Gastroesophageal sphincter (tissue), 4 donors: ENCODE measurements around the gene HIF1A. TPM values are rescaled to one million over a fixed set of nuclear protein-coding genes. Genes with fewer than 3 reads are reported as not detected.

Experiments used
- ATAC-seq: fragments of 150-250 bp; one replicate; pipeline ENCODE4 v1.9.1; 2016; ENCODE audit warnings: mild to moderate bottlenecking, moderate library complexity
- H3K27ac ChIP-seq, 4 donors: fragments of 200-600 bp; sonication (generic) in 3 of 4; 1 replicate in 3 of 4; 2 replicates in 1 of 4; pipeline ENCODE4 v1.5.1; 2016 to 2019
- H3K27me3 ChIP-seq: fragments of 200-600 bp; sonication (generic); one replicate; pipeline ENCODE4 v1.5.1; 2019
- H3K36me3 ChIP-seq, 2 donors: fragments of 200-600 bp; sonication (generic); one replicate each; pipeline ENCODE4 v1.5.1; 2019; ENCODE audit warnings: control low read depth in 1 of 2
- H3K4me1 ChIP-seq, 3 donors: fragments of 200-600 bp; sonication (generic); 1 replicate in 2 of 3; 2 replicates in 1 of 3; pipeline ENCODE4 v1.5.1; 2016 to 2019; ENCODE audit warnings: control low read depth in 2 of 3
- H3K4me3 ChIP-seq, 2 donors: fragments of 200-600 bp; sonication (generic); one replicate each; pipeline ENCODE4 v1.5.1; 2019; ENCODE audit warnings: mild to moderate bottlenecking in 1 of 2, moderate library complexity in 1 of 2
- H3K9me3 ChIP-seq, 3 donors: fragments of 200-600 bp; sonication (generic); one replicate each; pipeline ENCODE4 v1.5.1; 2017 to 2019; ENCODE audit warnings: control low read depth in 2 of 3
- EP300 ChIP-seq: sonication (generic); formaldehyde crosslinking; IDR thresholded peaks from one replicate; pipeline ENCODE4 v1.6.1; 2017; ENCODE audit warnings: antibody characterized with exemption, mild to moderate bottlenecking
- POLR2A ChIP-seq, 2 donors: fragments of 450-650 bp; IDR thresholded peaks; one replicate each; pipeline ENCODE4 v1.6.1; 2017; ENCODE audit warnings: antibody characterized with exemption in 2 of 2, mild to moderate bottlenecking in 2 of 2, moderate library complexity in 1 of 2
- POLR2AphosphoS5 ChIP-seq: sonication (generic); formaldehyde crosslinking; IDR thresholded peaks from one replicate; pipeline ENCODE4 v1.6.1; 2017; ENCODE audit warnings: antibody characterized with exemption
- WGBS, 2 donors: methylation state at CpG; one replicate each; pipeline ENCODE4 v1.1.5; 2018; ENCODE audit warnings: low coverage in 1 of 2; 5-methylcytosine and 5-hydroxymethylcytosine counted together
- total RNA-seq, 4 donors: library from RNA; depleted of rRNA; stranded (reverse); fragments of >200 nt; gene quantifications; one replicate each; pipeline ENCODE4 v1.1.0, GENCODE V29; 2016
- TF ChIP-seq, protein P1 (sequence below), 4 experiments: fragments of 200-600 bp in 2 of 4; fragments of 450-650 bp in 2 of 4; sonication (generic) in 1 of 4; IDR thresholded peaks; one replicate each; pipeline ENCODE4 v1.5.1; 2017 to 2019; ENCODE audit warnings: antibody characterized with exemption in 4 of 4, mild to moderate bottlenecking in 2 of 4, moderate library complexity in 2 of 4

HIF1A gene
- total RNA-seq, 4 donors from 2014 or later = 84.3 to 120 (median 111) TPM

DNA sequence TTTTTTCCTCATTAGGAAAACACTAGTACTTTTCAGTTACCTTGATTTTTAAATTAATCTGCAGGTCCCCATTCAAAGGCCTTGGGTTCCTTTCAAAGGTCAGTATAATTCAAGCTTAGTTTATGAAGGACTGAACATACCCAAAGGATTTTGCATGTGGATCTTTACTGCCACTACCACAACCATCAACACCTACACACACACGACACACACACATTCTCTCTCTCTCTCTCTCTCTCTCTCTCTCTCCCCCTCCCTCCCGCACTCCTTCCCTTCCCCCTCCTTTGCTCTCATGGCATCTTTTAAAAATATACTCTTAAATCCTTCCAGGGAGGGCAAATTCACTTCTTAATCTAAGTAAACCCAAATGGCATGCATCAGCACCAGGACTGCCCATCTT lies 28.8 kb downstream of the HIF1A start:
- Histone ChIP-seq H3K4me1 (peaks cover 0 to 56% (median 3%) of the 10 kb centered on the region in 3 donors), H3K27me3 (no peaks in the 10 kb centered on the region), H3K9me3 (no peaks in the 10 kb centered on the region), H3K27ac (peak overlapping the region in 1 of 4 donors; percentile 20), H3K36me3 (peaks cover 3 to 45% of the 10 kb centered on the region in 2 donors), H3K4me3 (no peak overlapping the region)
- TF ChIP-seq POLR2A (IDR thresholded peaks at IDR 0.05) (no peak), POLR2AphosphoS5 (no peak), EP300 (no peak)
- TF ChIP-seq, protein P1, sequence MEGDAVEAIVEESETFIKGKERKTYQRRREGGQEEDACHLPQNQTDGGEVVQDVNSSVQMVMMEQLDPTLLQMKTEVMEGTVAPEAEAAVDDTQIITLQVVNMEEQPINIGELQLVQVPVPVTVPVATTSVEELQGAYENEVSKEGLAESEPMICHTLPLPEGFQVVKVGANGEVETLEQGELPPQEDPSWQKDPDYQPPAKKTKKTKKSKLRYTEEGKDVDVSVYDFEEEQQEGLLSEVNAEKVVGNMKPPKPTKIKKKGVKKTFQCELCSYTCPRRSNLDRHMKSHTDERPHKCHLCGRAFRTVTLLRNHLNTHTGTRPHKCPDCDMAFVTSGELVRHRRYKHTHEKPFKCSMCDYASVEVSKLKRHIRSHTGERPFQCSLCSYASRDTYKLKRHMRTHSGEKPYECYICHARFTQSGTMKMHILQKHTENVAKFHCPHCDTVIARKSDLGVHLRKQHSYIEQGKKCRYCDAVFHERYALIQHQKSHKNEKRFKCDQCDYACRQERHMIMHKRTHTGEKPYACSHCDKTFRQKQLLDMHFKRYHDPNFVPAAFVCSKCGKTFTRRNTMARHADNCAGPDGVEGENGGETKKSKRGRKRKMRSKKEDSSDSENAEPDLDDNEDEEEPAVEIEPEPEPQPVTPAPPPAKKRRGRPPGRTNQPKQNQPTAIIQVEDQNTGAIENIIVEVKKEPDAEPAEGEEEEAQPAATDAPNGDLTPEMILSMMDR (IDR thresholded peaks at IDR 0.05) = no peak
- no peak for ATAC-seq
- 77 to 88% methylated on average over 2 of the region's 2 CpGs for WGBS, 2 donors

GRCh38 chr14:61726778-61727658 lies 31.7 kb downstream of the HIF1A start:
- Histone ChIP-seq H3K4me3 (no peak overlapping the region), H3K36me3 (peaks cover 3 to 46% of the 10 kb centered on the region in 2 donors), H3K4me1 (peaks cover 0 to 42% (median 0%) of the 10 kb centered on the region in 3 donors), H3K9me3 (no peaks in the 10 kb centered on the region), H3K27me3 (no peaks in the 10 kb centered on the region), H3K27ac (no peak overlapping the region)
- ATAC-seq = no peak
- TF ChIP-seq, protein P1 (IDR thresholded peaks at IDR 0.05) = no peak
- 65 to 72% methylated on average over 6 to 7 of the region's 7 CpGs for WGBS, 2 donors

DNA sequence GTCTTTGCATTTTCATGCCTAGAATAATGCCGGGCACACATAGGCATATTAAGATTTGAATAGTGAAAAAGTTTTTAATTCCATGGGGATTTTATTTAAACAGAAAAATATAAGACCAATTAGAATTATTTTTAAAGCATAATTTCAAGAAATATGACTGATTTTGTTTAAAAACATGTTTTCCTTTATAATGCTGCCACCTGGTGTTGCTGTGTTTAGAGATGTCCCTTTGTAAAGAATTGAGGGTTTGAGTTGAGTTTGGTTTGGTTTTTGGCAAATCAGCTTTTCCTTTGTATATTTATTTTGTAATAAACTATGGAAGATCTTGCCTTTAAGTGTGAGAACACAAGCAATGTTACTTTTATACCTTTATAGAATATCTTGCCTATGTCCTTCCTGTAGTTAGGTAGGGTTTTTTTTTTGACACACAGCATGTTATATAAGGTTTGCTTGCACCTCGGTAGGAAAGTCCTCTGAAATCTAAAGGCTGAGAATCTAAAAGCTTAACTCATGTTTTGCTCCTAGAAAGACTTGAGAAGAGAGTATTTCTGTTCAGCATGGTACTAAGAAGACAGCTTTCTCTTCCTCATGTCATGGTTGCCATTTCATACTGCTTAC lies 35.6 kb downstream of the HIF1A start:
- 47 to 57% methylated on average over 2 of the region's 2 CpGs for WGBS, 2 donors
- H3K36me3 ChIP-seq = peaks cover 3 to 68% of the 10 kb centered on the region in 2 donors
- no peak for ATAC-seq
- TF ChIP-seq, protein P1 (IDR thresholded peaks at IDR 0.05) = peak in 3 of 4 experiments; percentile 51 to 62 (median 55)
- TF ChIP-seq EP300 = no peak
- peaks cover 0 to 28% (median 0%) of the 10 kb centered on the region in 3 donors for H3K4me1 ChIP-seq
- no peak overlapping the region for H3K4me3 ChIP-seq
- peak overlapping the region in 2 of 4 donors; percentile 20 to 29 for H3K27ac ChIP-seq
- no peaks in the 10 kb centered on the region for H3K9me3 ChIP-seq
- no peaks in the 10 kb centered on the region for H3K27me3 ChIP-seq

GRCh38 chr14:61733972-61734371 lies 38.7 kb downstream of the HIF1A start:
- H3K36me3 ChIP-seq = peaks cover 4 to 72% of the 10 kb centered on the region in 2 donors
- WGBS, 2 donors = 44 to 81% methylated on average over 1 to 2 of the region's 2 CpGs
- ATAC-seq = no peak

More at GRCh38 chr14:61733972-61734371, 38.7 kb downstream of the HIF1A start:
- H3K4me3 ChIP-seq = no peak overlapping the region
- no peak overlapping the region for H3K27ac ChIP-seq
- no peaks in the 10 kb centered on the region for H3K9me3 ChIP-seq
- H3K4me1 ChIP-seq = peaks cover 0 to 16% (median 0%) of the 10 kb centered on the region in 3 donors
- TF ChIP-seq POLR2A (IDR thresholded peaks at IDR 0.05) = no peak
- TF ChIP-seq, protein P1 (IDR thresholded peaks at IDR 0.05) = peak in 1 of 4 experiments; percentile 5
- TF ChIP-seq POLR2AphosphoS5 = no peak
- TF ChIP-seq EP300 = no peak
- H3K27me3 ChIP-seq = no peaks in the 10 kb centered on the region
